GM12872 (cell line): ENCODE data around the gene SEC24B.

Source experiments
- CTCF ChIP-seq: IDR thresholded peaks from 3 replicates; pipeline ENCODE4 v1.5.1; 2011; ENCODE audit warnings: low read depth, mild to moderate bottlenecking, low read length, moderate library complexity; ENCODE audit not compliant: insufficient read depth

SEC24B gene

GRCh38 chr4:109572154-109572553 lies 138.5 kb downstream of the SEC24B start:
- TF ChIP-seq CTCF, result no peak

- TF ChIP-seq CTCF, result no peak
Observed at GRCh38 chr4:109574443-109574850, 140.8 kb downstream of the SEC24B start.

GRCh38 chr4:109574931-109575804 lies 141.6 kb downstream of the SEC24B start:
- TF ChIP-seq CTCF, result no peak

DNA sequence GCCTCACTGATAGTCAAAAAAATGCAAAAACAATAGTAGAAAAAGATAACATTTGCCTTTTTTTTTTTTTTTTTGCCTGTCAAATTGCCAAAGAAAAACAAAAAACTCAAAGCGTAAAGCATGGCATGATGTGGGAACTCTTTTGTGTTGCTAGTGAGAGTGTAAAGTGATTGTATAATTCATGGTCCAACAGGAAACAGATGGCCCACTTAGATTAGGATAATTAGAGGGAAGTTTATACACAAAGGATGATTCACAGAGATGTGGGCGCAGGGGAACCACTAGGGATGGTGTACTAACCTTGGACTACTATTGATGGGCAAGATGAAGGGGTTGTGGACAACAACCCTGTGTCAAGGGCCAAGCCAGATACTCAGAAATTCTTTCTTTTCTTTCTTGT lies 142.8 kb downstream of the SEC24B start:
- no peak for TF ChIP-seq CTCF

DNA sequence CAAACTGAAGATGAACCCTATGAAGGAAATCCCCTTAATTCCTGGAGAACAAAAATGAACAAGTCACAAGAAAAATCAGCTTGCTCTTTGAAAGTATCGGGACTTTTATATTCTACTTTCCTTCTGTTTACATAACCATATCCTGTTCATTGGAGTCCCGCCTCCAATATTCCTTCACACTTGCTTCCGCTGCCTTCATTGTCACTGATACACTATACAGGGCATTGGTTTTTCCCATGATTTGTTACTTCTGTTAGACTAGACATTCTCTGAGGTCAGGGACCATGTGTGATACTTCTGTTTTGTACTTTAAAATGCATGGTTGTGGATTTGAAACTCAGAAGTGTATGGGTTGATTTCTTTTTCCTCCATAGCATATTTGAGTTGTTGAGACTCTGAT lies 145.2 kb downstream of the SEC24B start:
- no peak for TF ChIP-seq CTCF

DNA sequence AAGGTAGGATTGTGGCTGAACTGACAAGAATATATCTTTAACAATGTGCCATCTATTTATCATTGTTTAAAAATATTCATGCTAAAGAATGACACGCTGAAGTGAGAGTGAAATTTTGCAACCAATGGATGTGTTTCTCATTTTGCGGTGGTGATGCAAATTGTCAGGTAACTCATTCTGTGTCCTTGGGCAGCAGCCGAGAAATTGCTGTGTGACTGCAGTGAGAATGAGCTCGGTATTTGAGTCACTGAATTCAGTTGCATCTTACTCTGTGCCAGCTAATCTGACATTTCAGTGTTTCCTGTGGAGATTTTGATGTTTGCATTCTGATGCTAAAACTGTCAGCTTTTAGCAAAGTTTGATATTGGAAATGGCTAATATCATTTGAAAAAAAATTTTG lies 154.6 kb downstream of the SEC24B start:
- TF ChIP-seq CTCF, result no peak

DNA sequence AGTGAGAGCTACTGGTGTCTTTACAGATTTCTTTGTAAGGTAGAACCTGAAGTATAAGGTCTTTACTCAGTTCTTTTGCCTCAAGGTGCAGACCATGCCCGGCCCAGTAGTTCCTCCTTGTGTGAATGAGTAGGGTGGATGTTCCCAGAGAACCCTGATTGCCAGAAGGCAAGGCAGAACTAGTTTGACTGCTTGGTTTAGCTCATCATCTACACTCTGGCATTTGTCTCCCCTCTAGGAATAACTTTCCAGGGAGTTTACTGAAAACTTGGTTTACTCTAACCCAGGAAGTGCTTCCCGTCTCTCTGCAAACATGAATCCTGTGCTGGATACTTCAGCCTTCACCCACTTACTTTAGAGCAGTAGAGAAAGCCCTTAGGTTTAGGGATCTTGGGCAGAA lies 155.5 kb downstream of the SEC24B start:
- no peak for TF ChIP-seq CTCF
